ENCODE results near the gene NDUFB2.
"Not testable (repeated sequence)": the region's sequence is repeated elsewhere in the genome, so short reads cannot be mapped to it uniquely, and the experiment has no call there.

NDUFB2 gene

DNA sequence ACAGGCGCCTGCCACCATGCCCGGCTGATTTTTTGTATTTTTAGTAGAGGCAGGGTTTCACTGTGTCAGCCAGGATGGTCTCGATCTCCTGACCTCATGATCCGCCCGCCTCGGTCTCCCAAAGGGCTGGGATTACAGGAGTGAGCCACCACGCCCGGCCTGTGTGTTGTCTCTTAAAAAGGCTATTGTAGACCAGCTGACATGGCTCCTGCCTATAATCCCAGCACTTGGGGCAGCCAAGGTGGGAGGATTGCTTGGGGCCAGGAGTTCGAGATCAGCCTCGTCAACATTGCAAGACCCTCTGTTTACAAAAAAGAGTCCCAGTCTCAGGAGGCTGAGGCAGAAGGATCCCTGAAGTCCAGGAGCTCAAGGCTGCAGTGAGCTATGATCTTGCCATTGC lies 2.7 kb upstream of the NDUFB2 start:
- not testable (repeated sequence) for DNase-seq

DNA sequence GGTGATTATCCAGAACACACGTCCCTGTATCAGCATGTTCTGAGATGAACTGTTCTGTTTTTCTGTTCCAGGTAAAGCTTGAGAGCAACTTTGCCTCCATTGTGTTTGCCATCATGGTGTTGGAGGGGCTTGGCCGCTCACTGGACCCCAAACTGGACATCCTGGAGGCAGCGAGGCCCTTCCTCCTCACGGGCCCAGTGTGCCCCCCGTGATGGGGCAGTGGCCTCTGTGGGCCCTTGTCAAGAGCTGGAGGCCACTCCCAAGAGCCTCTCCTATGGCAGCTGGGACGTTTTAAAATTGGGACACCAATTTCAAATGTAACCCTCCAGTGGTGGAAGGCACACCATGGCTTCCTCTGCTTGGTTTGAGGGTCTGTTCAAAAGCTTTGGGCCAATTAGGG lies 1.9 kb upstream of the NDUFB2 start:
- DNase-seq = no peak

DNA sequence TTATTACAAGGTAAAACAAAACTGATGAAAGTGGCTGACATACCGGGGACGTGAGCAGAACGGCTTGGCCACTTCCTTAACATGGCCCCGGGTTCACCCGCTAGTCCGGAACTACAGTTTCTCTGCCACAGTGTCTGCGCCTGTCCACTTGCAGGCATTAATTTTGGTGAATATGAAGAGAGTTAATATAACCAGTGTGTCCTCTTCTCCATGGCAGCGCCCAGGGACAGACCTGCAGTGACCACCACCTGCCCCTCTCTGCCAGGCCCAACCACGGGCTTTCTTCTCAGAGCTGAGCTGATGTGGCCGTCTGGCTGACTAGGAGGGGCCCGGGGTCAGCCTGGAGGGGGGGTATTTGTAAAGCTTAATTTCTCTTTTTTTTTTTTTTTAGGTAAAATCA lies 1.1 kb upstream of the NDUFB2 start:
- no peak for DNase-seq

DNA sequence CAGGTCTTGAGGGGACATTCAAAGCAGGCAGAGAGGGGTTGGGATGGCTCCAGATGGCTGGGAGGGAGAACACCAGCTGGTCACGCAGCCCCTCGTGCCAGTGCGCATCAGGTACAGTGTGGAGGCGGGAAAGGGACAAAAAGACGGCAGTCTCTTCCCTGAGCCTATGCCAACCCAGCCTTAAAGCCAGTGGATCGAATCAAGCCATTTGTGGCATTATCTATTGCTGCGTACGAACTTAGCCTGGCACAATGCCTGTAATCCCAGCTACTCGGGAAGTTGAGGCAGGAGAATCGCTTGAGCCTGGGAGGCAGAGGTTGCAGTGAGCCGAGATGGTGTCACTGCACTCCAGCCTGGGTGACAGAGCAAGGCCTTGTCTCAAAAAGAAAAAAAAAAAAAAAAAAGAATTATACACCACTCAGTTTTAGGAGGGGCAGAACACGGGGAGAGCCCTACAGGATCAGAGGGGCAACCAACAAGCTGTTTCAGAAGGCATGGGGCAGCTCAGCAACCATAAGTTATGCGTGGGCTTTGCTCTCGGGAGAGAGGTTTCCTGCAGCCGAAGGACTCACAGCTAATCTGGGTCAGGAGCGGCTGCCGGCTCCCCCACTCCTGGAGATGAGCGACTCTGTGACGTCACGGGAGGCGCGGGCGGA lies 356 bp upstream of the NDUFB2 start:
- DNase-seq = peak; percentile 87

DNA sequence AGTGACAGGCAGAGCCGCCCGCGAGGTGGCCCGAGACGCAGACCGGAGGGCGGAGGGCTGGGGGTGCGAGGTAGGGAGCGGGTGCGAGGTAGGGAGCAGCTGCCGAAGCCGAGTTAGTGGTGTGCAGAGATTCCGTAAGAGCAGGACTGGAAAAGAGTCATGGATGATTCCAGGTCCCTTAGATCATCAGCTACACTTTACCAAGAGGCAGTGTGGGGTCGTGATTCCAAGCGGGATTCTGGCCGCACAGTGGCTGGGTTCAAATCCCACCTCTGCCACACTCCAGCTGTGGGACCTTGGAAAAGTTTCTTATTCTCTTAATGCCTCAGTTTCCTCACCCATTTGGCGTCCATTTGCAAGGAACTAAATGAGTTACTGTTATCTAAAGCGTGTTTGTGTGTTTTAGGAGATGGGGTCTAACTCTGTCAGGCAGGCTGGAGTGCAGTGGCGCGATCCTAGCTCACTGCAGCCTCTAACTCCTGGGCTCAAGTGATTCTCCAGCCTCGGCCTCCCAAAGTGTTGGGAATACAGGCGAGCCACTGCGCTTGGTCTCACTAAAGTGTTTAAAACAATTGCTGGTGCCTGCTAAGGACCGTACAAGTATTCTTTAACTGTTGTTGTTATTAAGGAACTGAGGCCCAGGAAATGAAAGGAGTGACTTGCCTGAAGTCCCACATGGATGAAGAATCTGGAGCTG lies 1.1 kb downstream of the NDUFB2 start:
- DNase-seq = no peak

DNA sequence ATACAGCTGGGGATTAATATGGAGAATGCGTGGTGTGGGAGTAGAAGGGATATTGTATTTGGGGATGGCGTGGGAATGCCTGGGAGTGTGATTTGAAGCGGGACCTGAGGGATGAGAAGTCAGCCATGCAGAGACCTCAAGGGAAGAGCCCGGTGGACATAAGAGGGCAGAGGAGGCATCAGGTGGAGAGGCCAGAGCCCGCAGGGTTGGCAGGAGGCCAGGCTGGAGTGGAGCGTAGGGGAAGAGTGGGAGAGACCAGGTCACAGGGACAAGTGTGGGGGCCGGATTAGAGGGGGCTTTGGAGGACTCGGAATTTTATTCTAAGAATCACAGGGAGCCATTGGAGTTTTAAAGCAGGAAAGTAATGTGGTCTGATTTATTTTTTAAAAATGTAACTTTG lies 2.0 kb downstream of the NDUFB2 start:
- DNase-seq = no peak

DNA sequence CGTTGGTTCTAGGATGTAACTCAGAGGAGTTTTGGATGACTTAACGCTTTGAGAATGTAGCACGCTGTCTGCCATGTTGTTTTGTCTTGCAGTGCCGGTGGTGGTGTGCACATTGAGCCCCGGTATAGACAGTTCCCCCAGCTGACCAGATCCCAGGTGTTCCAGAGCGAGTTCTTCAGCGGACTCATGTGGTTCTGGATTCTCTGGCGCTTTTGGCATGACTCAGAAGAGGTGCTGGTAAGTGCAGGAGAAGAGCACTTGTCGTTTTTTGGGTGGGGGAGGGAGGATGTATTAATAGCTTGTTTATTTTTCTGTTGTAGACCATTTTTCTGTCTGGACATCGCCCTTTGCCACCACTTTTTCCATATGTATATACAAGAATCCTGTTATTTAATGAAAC lies 6.3 kb downstream of the NDUFB2 start:
- no peak for DNase-seq

DNA sequence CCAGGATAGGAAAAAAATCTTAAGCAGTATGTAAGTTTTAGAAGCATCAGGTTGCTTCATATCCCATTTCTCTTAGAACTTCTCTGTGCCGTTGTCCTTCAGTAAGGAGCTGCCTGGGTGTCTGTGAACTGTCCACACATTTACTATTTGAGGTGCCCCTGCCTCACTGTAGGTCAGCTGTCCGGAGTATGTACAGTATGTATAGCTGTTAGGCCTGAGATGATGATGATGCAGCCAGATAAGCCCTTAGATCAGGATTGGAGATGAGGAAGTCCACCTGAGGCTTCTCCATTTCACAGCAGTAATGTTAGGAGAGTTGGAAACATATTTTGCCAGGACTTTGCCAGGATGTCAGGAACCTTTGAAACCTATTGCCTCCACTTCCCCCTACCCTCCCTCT lies 7.7 kb downstream of the NDUFB2 start:
- no peak for DNase-seq

DNA sequence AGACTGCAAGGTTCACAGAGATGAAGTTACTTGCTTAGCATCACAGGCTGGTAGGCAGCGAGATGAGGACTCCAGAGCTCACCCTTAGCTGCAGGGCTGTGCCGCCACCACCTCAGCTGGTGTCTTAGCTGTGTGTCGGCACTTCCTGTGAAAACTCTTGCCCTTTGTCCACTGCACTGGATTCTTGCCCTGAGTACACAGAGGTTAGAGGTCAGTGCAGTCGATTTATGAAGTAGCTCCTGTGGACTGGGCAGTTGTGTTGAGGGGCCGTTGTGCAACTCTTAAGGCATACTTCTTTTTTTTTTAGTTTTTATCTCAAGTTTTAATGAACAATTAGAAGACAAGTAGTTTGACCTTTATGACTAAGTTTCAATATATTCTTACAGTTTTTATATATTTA lies 10.6 kb downstream of the NDUFB2 start:
- DNase-seq = no peak

DNA sequence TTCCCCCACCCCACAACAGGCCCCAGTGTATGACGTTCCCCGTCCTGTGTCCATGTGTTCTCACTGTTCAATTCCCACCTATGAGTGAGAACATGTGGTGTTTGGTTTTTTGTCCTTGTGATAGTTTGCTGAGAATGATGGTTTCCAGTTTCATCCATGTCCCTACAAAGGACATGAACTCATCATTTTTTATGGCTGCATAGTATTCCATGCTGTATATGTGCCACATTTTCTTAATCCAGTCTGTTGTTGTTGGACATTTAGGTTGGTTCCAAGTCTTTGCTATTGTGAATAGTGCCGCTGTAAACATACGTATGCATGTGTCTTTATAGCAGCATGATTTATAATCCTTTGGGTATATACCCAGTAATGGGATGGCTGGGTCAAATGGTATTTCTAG lies 12.3 kb downstream of the NDUFB2 start:
- DNase-seq = not testable (repeated sequence)

DNA sequence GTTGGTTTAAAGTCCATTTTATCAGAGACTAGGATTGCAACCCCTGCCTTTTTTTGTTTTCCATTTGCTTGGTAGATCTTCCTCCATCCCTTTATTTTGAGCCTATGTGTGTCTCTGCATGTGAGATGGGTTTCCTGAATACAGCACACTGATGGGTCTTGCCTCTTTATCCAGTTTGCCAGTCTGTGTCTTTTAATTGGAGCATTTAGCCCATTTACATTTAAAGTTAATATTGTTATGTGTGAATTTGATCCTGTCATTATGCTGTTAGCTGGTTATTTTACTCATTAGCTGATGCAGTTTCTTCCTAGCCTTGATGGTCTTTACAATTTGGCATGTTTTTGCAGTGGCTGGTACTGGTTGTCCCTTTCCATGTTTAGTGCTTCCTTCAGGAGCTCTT lies 15.9 kb downstream of the NDUFB2 start:
- not testable (repeated sequence) for DNase-seq

DNA sequence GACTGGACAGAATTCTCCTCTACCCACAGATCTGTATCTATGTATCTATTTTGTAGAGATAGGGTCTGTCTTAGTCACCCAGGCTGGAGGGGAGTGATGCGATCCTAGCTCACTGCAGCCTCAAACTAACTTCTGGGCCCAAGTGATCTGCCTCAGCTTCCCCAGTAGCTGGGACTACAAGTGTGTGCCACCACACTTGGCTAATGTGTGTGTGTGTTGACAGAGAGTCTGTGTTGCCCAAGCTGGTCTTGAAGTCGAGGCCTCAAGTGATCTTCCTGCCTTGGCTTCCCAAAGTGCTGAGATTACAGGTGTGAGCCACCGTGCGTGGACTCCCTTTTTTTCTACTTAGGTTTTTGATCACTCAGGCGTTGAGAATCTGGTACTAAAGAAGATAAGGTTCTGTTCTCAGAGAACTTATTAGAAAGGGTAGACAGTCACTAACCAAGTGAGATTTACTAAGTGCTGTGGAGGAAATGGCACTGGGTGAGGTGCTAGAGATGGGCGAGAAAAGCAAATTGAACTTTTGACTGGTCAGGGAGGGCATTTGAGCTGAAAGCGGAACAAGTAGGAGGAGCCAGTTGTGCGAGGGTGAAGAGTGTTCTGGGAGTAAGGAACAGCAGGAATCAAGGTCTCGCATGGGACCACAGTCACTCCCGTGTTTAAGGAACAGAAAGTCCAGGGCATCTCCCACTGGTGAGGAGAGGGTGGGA lies 18.0 kb downstream of the NDUFB2 start:
- no peak for DNase-seq

DNA sequence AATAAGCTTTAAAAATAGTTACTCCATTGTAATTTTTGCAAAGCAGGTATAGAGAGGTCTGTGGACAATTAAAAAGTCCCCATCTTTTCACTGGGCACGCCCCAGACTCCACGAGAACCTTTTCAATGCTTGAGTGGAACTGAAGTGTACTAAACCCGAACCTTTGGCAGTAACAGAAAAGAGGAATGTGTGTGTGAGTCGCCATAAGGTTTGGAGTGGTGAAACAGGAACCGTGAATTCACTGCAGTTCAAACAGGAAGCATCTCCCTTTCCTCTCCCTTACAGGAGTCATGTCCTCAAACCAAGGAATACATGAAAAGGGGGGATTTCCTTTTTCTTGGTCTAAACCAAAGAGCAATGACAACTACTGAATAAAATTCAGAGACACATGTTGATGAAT lies 23.2 kb downstream of the NDUFB2 start:
- DNase-seq = no peak

DNA sequence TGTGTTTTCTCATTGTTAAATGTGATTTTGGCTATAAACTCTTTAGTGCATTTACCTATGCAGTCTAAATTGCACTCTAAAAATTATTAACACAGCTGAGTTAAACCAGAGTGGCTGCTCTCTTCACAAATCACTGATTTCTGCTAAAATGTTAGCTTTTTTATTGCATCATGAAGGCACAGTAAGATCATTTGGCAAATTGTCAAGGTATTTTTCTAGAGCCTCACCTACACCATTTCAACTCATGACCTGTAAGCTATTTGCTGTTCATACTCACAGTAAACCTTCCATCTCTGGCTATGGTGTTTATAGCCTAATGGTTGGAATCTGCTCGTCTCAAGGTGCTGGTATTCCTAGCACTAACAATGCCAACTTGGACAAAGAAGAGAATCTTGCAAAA lies 25.7 kb downstream of the NDUFB2 start:
- DNase-seq = no peak

DNA sequence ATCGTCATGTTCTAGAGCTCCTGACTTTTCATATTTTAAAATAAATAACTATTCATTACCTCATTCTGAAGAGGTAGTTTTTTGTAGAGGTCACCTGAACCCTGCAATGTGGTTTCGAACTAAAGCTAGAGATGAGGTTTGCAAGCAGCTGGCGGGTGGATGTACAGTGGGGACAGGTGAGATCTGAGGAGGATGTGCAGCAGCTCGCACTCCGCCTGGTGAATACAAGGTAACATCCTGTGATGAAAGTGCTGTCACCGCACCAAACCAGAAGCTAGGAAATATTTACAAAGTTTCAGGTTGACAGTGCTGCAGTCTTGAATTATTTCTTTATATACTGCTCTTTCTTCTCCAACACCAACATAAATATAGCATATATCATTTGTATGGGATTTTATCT lies 26.5 kb downstream of the NDUFB2 start:
- DNase-seq = no peak

DNA sequence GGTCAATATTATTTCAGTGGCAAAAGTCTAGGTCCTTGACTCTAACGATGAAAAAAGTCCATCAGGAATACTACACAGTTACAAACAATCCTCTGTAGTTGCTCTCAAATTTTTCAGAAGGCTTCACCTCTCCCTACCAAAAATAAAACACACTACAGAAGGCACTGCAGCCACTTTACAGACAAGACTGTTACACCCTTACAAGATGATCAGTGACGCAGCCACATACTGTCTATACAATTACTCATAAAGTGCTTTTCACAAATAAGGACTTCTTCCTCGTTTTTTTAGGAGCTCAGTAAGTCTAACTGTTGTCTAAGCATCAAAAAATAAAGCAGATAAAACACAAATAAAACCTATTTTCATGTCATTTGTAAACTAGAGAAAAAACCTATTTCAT lies 27.1 kb downstream of the NDUFB2 start:
- no peak for DNase-seq

DNA sequence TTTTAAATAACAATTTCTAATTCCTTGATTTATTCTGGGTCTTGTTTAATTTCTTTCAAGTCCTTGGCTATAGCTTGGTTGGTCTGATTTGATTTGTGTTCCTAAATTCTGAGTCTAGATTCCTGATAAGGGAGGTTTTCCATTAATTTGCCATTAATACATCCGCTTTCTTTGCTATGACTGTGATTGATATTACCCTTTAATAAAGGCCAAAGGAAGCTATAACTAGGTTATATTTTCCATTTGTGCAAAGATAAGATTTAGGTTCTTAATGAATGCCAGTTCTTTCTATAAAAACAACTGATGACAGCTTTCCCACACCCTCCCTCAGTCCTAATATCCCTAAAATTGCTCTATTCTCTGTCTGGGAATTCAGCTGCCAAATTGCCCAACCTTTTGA lies 28.2 kb downstream of the NDUFB2 start:
- DNase-seq = no peak

DNA sequence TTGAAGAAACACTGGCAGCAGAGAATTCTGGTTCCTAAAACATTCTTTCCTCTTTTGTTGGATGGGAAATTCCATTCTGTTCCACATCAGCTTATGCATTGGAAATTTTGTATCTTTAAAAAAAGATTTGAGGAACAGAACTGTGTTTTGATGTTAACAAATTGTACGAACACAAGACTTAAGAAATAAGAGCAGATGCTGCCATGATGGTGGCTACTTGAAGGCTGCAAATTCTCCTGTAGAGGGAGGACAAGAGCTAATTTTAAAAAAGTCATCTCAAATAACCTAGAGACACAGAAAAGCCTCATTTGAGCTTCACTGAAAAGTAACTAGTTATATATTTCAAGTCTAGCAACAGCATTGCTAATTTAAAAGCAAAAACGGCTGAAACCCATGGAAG lies 29.8 kb downstream of the NDUFB2 start:
- DNase-seq = no peak

DNA sequence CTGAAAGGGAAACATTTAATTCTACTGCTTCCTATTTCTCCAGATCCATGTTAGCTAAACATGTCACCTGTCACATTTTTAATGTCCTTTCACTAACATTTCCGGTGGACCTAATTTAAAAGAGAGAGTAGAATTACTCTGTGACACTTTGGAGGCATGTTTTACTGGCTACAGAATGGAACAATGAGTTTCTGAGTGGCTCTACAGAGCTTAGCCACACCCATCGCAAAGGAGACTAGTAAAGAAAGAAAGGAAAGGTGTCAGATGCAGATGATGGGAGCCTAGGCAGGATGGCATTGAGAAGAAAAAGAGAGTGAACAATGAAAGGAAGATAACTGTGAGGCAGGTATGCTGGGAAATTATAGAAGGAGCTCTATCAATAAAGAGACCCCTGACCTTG lies 35.9 kb downstream of the NDUFB2 start:
- peak; percentile 2 for DNase-seq

DNA sequence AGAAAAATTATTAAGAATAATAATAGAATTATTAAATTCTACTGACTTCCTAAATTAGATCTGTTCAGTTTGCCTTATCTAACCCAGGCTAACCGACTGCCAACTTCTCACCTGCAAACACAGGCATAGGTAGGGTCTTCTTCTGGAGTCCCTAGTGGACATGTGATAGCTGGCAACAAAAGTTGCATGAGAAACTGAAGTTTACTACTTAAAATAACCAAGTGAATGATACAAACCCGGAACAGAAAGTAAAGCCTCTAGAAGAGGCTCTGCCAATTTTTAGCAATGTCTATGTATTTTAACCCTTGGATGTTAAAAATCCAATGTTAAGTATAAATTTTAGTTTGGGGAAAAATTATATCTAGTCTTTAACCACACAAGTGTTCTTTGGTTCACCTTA lies 37.6 kb downstream of the NDUFB2 start:
- no peak for DNase-seq

DNA sequence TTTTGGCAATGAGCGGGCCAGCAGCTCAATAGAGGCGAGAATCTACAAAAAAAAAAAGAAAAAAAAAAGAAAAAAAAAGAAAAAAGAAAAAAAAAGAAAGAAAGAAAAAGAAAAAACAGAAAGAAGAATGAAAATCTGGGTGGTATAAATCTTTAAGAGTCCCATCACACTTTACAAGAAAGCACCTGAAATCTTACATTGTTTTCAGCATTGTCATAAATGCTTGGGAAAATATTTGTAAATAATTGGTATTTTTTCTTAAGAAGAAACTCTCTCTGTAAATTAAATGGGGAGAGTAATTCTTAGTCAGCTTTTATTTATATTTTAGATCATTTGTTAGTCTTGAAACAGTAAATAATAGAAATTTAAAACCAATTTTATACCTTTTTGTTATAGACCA lies 38.2 kb downstream of the NDUFB2 start:
- no peak for DNase-seq

DNA sequence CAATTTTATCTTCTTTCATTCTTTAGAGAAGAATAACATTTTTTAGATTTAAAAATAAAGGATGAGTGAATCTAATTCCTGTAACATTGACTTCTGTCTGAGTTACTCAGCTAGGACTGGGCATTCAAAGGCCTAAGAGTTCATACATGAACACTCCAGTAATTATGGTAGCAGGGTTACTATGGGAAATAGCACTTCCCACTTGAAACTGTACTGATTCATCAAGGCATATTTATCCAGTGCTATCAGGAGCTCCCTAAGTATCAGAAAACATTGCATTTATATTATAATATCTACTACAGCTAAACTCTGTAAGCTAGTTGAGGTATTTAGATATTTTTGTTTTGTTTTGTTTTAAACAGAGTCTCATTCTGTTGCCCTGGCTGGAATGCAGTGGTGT lies 41.8 kb downstream of the NDUFB2 start:
- DNase-seq = no peak

DNA sequence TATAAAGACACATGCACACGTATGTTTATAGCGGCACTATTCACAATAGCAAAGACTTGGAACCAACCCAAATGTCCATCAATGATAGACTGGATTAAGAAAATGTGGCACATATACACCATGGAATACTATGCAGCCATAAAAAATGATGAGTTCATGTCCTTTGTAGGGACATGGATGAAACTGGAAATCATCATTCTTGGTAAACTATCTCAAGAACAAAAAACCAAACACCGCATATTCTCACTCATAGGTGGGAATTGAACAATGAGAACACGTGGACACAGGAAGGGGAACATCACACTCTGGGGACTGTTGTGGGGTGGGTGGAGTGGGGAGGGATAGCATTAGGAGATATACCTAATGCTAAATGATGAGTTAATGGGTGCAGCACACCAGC lies 46.7 kb downstream of the NDUFB2 start:
- not testable (repeated sequence) for DNase-seq

DNA sequence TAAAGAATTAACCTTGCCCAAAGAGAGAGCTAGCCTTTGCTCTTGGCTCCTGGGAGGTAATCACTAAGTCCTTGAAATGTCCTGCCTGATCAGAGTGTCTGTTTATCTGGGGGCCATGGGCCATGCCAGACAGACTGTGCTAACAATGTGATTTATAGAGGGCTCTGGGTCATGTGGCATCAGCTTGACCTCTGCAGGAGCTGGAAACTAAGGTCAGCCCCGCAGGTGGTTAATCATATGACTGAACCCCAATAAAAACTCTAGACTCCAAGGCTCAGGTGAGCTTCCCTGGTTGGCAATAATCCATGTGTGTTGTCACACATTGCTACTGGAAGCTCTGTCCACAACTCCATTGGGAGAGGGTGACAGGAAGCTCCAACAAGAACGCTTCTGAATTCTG lies 47.5 kb downstream of the NDUFB2 start:
- no peak for DNase-seq
